ENCODE results near the gene CHRM1. TPM values are rescaled to one million over a fixed set of nuclear protein-coding genes. Genes with fewer than 3 reads are reported as not detected.

The CHRM1 gene
- total RNA-seq, 4 donors from 2014 or later, result not detected

- Histone ChIP-seq H3K36me3 (no peaks in the 10 kb centered on the region), H3K27me3 (peaks cover 0 to 84% of the 10 kb centered on the region in 2 donors), H3K9me3 (peaks cover 0 to 8% (median 0%) of the 10 kb centered on the region in 4 donors), H3K27ac (no peak overlapping the region), H3K4me3 (peak overlapping the region in 2 of 4 donors; percentile 13 to 15), H3K4me1 (peaks cover 0 to 50% (median 26%) of the 10 kb centered on the region in 4 donors)
- DNase-seq (ENCODE audit: low spot score in 2 of 2), result no peak
- TF ChIP-seq POLR2A (IDR thresholded peaks at IDR 0.05), result no peak
- TF ChIP-seq EP300 (IDR thresholded peaks at IDR 0.05), result no peak
- no peak for TF ChIP-seq CTCF (IDR thresholded peaks at IDR 0.05)
- 12 to 22% methylated on average over 26 of the region's 52 CpGs for WGBS, 2 donors
Observed at GRCh38 chr11:62923601-62924411, 2.6 kb upstream of the CHRM1 start.

- 25 to 35% methylated on average over 17 to 20 of the region's 24 CpGs for WGBS, 2 donors
- DNase-seq (ENCODE audit: low spot score in 2 of 2), result no peak
Observed at GRCh38 chr11:62922653-62923431, 1.7 kb upstream of the CHRM1 start.

GRCh38 chr11:62922189-62922589 lies 1.0 kb upstream of the CHRM1 start:
- no peaks in the 10 kb centered on the region for H3K36me3 ChIP-seq
- no peak for DNase-seq (ENCODE audit: low spot score in 2 of 2)
- peaks cover 0 to 68% of the 10 kb centered on the region in 2 donors for H3K27me3 ChIP-seq
- TF ChIP-seq CTCF (IDR thresholded peaks at IDR 0.05) (no peak), EP300 (IDR thresholded peaks at IDR 0.05) (no peak), POLR2A (IDR thresholded peaks at IDR 0.05) (no peak)
- 57 to 71% methylated on average over 1 to 4 of the region's 4 CpGs for WGBS, 2 donors
- no peak overlapping the region for H3K4me3 ChIP-seq
- H3K27ac ChIP-seq, result no peak overlapping the region
- H3K9me3 ChIP-seq, result peaks cover 0 to 8% (median 0%) of the 10 kb centered on the region in 4 donors
- H3K4me1 ChIP-seq, result peaks cover 0 to 48% (median 26%) of the 10 kb centered on the region in 4 donors

More at GRCh38 chr11:62922653-62923431, 1.7 kb upstream of the CHRM1 start:
- Histone ChIP-seq H3K27me3 (peaks cover 0 to 74% of the 10 kb centered on the region in 2 donors), H3K4me3 (no peak overlapping the region), H3K36me3 (no peaks in the 10 kb centered on the region), H3K27ac (no peak overlapping the region), H3K9me3 (peaks cover 0 to 8% (median 0%) of the 10 kb centered on the region in 4 donors), H3K4me1 (peaks cover 0 to 50% (median 26%) of the 10 kb centered on the region in 4 donors)
- no peak for TF ChIP-seq POLR2A (IDR thresholded peaks at IDR 0.05)
- TF ChIP-seq CTCF (IDR thresholded peaks at IDR 0.05), result no peak
- no peak for TF ChIP-seq EP300 (IDR thresholded peaks at IDR 0.05)

- WGBS, 2 donors, result 26 to 32% methylated on average over 19 of the region's 19 CpGs
- Histone ChIP-seq H3K4me1 (peaks cover 0 to 43% (median 22%) of the 10 kb centered on the region in 4 donors), H3K36me3 (no peaks in the 10 kb centered on the region), H3K9me3 (peaks cover 0 to 8% (median 0%) of the 10 kb centered on the region in 4 donors), H3K4me3 (no peak overlapping the region), H3K27me3 (peaks cover 0 to 63% of the 10 kb centered on the region in 2 donors), H3K27ac (no peak overlapping the region)
- no peak for DNase-seq (ENCODE audit: low spot score in 2 of 2)
- no peak for TF ChIP-seq EP300 (IDR thresholded peaks at IDR 0.05)
- TF ChIP-seq CTCF (IDR thresholded peaks at IDR 0.05), result no peak
- TF ChIP-seq POLR2A (IDR thresholded peaks at IDR 0.05), result no peak
Observed at GRCh38 chr11:62921573-62922188, 518 bp upstream of the CHRM1 start.

Measured in tibial nerve (tissue), 4 donors.